Neural crest cell (in vitro differentiated cells): ENCODE results near the gene XRCC3. TPM values are rescaled to one million over a fixed set of nuclear protein-coding genes. Genes with fewer than 3 reads are reported as not detected.

Experiments used
- DNase-seq: peaks from one replicate; pipeline ENCODE4 v3.0.0; 2021; ENCODE audit warnings: low read depth, mixed read lengths, low spot score
- H3K27ac Mint-ChIP-seq: one replicate; pipeline ENCODE4 v1.8.0; 2021; ENCODE audit warnings: mild to moderate bottlenecking, mixed read lengths; ENCODE audit not compliant: unreplicated experiment
- H3K27me3 Mint-ChIP-seq: 2 replicates; pipeline ENCODE4 v1.8.0; 2021; ENCODE audit warnings: low read depth, mild to moderate bottlenecking, mixed read lengths
- H3K36me3 Mint-ChIP-seq: 2 replicates; pipeline ENCODE4 v1.8.0; 2021; ENCODE audit warnings: low read depth, mild to moderate bottlenecking, mixed read lengths
- H3K4me1 Mint-ChIP-seq: 2 replicates; pipeline ENCODE4 v1.8.0; 2021; ENCODE audit warnings: mixed read lengths
- H3K4me3 Mint-ChIP-seq: one replicate; pipeline ENCODE4 v1.8.0; 2021; ENCODE audit warnings: mild to moderate bottlenecking, mixed read lengths
- H3K9me3 Mint-ChIP-seq: 2 replicates; pipeline ENCODE4 v1.8.0; 2021; ENCODE audit warnings: mixed read lengths
- total RNA-seq: library from RNA; stranded (reverse); gene quantifications from 2 replicates; pipeline ENCODE4 v1.2.1, GENCODE V29; 2021
- TF ChIP-seq, protein P1 (sequence below): fragments of 200-600 bp; sonication (generic); conservative IDR thresholded peaks from 2 replicates; pipeline ENCODE4 v1.5.0; 2021; ENCODE audit warnings: antibody characterized with exemption, mild to moderate bottlenecking

The XRCC3 gene
- total RNA-seq, 1 donor from 2014 or later, result 50.8 TPM

GRCh38 chr14:103697603-103698379 is 17.5 kb downstream of the XRCC3 start:
- Mint-ChIP-seq H3K9me3 (no peaks in the 10 kb centered on the region), H3K4me1 (peaks cover 26% of the 10 kb centered on the region), H3K36me3 (no peaks in the 10 kb centered on the region), H3K4me3 (peak overlapping the region; percentile 44), H3K27me3 (peaks cover 14% of the 10 kb centered on the region), H3K27ac (no peak overlapping the region)
- no peak for DNase-seq
- TF ChIP-seq, protein P1, sequence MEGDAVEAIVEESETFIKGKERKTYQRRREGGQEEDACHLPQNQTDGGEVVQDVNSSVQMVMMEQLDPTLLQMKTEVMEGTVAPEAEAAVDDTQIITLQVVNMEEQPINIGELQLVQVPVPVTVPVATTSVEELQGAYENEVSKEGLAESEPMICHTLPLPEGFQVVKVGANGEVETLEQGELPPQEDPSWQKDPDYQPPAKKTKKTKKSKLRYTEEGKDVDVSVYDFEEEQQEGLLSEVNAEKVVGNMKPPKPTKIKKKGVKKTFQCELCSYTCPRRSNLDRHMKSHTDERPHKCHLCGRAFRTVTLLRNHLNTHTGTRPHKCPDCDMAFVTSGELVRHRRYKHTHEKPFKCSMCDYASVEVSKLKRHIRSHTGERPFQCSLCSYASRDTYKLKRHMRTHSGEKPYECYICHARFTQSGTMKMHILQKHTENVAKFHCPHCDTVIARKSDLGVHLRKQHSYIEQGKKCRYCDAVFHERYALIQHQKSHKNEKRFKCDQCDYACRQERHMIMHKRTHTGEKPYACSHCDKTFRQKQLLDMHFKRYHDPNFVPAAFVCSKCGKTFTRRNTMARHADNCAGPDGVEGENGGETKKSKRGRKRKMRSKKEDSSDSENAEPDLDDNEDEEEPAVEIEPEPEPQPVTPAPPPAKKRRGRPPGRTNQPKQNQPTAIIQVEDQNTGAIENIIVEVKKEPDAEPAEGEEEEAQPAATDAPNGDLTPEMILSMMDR, result no peak

- H3K9me3 Mint-ChIP-seq, result no peaks in the 10 kb centered on the region
- H3K4me3 Mint-ChIP-seq, result peak overlapping the region; percentile 44
- peaks cover 22% of the 10 kb centered on the region for H3K4me1 Mint-ChIP-seq
- H3K27me3 Mint-ChIP-seq, result peaks cover 14% of the 10 kb centered on the region
- DNase-seq, result no peak
- peak overlapping the region; percentile 35 for H3K27ac Mint-ChIP-seq
- no peaks in the 10 kb centered on the region for H3K36me3 Mint-ChIP-seq
- TF ChIP-seq, protein P1, result no peak
These were observed 18.0 kb downstream of the XRCC3 start for GRCh38 chr14:103697206-103697602.

DNA sequence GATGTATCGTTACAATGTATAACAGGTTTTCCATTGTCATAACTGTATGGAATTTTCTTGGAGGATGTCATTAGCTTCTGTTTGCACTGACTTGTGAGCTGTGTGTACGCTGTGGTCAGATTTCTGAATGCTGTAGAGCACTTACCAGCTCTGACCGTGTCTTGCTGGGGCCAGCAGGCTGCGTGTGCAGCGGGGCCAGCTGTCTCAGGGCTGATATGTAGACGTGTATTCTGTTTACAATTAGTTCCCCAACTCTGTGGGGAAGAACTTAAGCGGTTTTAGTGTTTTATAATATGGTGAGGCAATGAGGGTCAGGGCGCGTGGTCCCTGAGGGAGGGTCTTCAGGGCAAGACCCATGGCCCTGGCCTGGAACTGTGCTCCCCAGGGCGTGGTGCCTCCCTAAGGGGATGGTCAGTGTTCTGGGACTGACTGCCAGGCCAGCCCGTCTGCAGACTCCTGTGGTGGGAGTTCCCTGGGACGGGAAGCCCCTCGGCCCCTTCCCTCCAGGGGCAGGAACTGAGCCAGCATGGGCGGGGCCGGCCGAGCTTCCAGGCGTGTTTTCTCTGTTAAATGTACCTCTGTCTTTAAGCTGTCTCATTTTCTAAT is 18.7 kb downstream of the XRCC3 start:
- H3K36me3 Mint-ChIP-seq, result no peaks in the 10 kb centered on the region
- H3K9me3 Mint-ChIP-seq, result no peaks in the 10 kb centered on the region
- peak overlapping the region; percentile 12 for H3K27ac Mint-ChIP-seq
- H3K4me1 Mint-ChIP-seq, result peaks cover 22% of the 10 kb centered on the region
- peak overlapping the region; percentile 51 for H3K4me3 Mint-ChIP-seq
- peaks cover 14% of the 10 kb centered on the region for H3K27me3 Mint-ChIP-seq
- TF ChIP-seq, protein P1, result no peak
- no peak for DNase-seq

- DNase-seq, result no peak
- TF ChIP-seq, protein P1, result no peak
- Mint-ChIP-seq H3K36me3 (no peaks in the 10 kb centered on the region), H3K4me1 (peaks cover 22% of the 10 kb centered on the region), H3K27me3 (peaks cover 14% of the 10 kb centered on the region), H3K4me3 (peak overlapping the region; percentile 51), H3K27ac (no peak overlapping the region), H3K9me3 (no peaks in the 10 kb centered on the region)
These were observed 19.2 kb downstream of the XRCC3 start for GRCh38 chr14:103696070-103696402.

GRCh38 chr14:103695296-103696069 is 19.8 kb downstream of the XRCC3 start:
- TF ChIP-seq, protein P1, result no peak
- no peak overlapping the region for H3K27ac Mint-ChIP-seq

More at GRCh38 chr14:103695296-103696069, 19.8 kb downstream of the XRCC3 start:
- no peak for DNase-seq
- Mint-ChIP-seq H3K9me3 (no peaks in the 10 kb centered on the region), H3K27me3 (peaks cover 14% of the 10 kb centered on the region), H3K4me1 (peaks cover 22% of the 10 kb centered on the region), H3K4me3 (peak overlapping the region; percentile 15), H3K36me3 (no peaks in the 10 kb centered on the region)
